Mesenchymal stem cell (in vitro differentiated cells and primary cell): ENCODE measurements around the gene TMEFF2.
A peak's percentile ranks its signal among the peaks of the same experiment; 100 is the strongest.

Experiments
- DNase-seq: peaks from one replicate; pipeline ENCODE4 v3.0.0-alpha.2; 2013
- H2AFZ ChIP-seq: one replicate; pipeline ENCODE4 v1.6.1; 2013; ENCODE audit warnings: low read depth, mild to moderate bottlenecking, control low read depth, inconsistent platforms, low read length, moderate library complexity
- H2AK5ac ChIP-seq: 2 replicates; pipeline ENCODE4 v1.6.1; 2013; ENCODE audit warnings: low read length, moderate library complexity, mild to moderate bottlenecking, inconsistent platforms; ENCODE audit not compliant: severe bottlenecking
- H2BK120ac ChIP-seq: one replicate; pipeline ENCODE4 v1.6.1; 2013; ENCODE audit warnings: low read depth, mild to moderate bottlenecking, inconsistent platforms, low read length, moderate library complexity
- H2BK12ac ChIP-seq, 2 experiments: one replicate each; pipeline ENCODE4 v1.6.1; 2013; ENCODE audit warnings: inconsistent platforms in 2 of 2, low read length in 2 of 2, mild to moderate bottlenecking in 2 of 2, moderate library complexity in 2 of 2, control low read depth in 1 of 2
- H2BK15ac ChIP-seq: one replicate; pipeline ENCODE4 v1.6.1; 2013; ENCODE audit warnings: mild to moderate bottlenecking, low read depth, inconsistent platforms; ENCODE audit not compliant: poor library complexity, severe bottlenecking
- H2BK5ac ChIP-seq: 2 replicates; pipeline ENCODE4 v1.6.1; 2013; ENCODE audit warnings: low read depth, mild to moderate bottlenecking, low read length, control low read depth, inconsistent platforms; ENCODE audit not compliant: poor library complexity, severe bottlenecking
- H3K14ac ChIP-seq, 2 experiments: one replicate each; pipeline ENCODE4 v1.6.1; 2013; ENCODE audit warnings: inconsistent platforms in 2 of 2, low read length in 2 of 2, control low read depth in 1 of 2, mild to moderate bottlenecking in 1 of 2, moderate library complexity in 1 of 2
- H3K18ac ChIP-seq, 2 experiments: one replicate each; pipeline ENCODE4 v1.6.1; 2013; ENCODE audit warnings: inconsistent platforms in 2 of 2, low read length in 2 of 2, control low read depth in 1 of 2, low read depth in 1 of 2, mild to moderate bottlenecking in 1 of 2
- H3K23ac ChIP-seq, 2 experiments: one replicate each; pipeline ENCODE4 v1.6.1; 2013; ENCODE audit warnings: inconsistent platforms in 2 of 2, low read length in 2 of 2, mild to moderate bottlenecking in 2 of 2, moderate library complexity in 2 of 2, control low read depth in 1 of 2
- H3K27ac ChIP-seq: 2 replicates; pipeline ENCODE4 v1.5.1; 2013; ENCODE audit warnings: mild to moderate bottlenecking, moderate library complexity, low read length, control low read depth, inconsistent platforms; ENCODE audit not compliant: poor library complexity, severe bottlenecking
- H3K27me3 ChIP-seq, 2 experiments: 2 replicates each; pipeline versions ENCODE4 v1.6.1 to v1.7.0; 2013; ENCODE audit warnings: low read length in 2 of 2, mild to moderate bottlenecking in 2 of 2, moderate library complexity in 2 of 2, control low read depth in 1 of 2, inconsistent platforms in 1 of 2; ENCODE audit not compliant: control insufficient read depth in 1 of 2, insufficient read depth in 1 of 2
- H3K36me3 ChIP-seq, 2 experiments: 2 replicates each; pipeline versions ENCODE4 v1.6.1 to v1.7.0; 2013; ENCODE audit warnings: low read length in 2 of 2, control low read depth in 1 of 2, inconsistent platforms in 1 of 2, low read depth in 1 of 2, mild to moderate bottlenecking in 1 of 2; ENCODE audit not compliant: insufficient read depth in 2 of 2, control insufficient read depth in 1 of 2
- H3K4ac ChIP-seq, 2 experiments: one replicate each; pipeline ENCODE4 v1.6.1; 2013; ENCODE audit warnings: inconsistent platforms in 2 of 2, low read length in 2 of 2, mild to moderate bottlenecking in 2 of 2, moderate library complexity in 2 of 2, control low read depth in 1 of 2, low read depth in 1 of 2
- H3K4me1 ChIP-seq: 2 replicates; pipeline ENCODE4 v1.6.1; 2013; ENCODE audit warnings: low read depth, low read length, control low read depth; ENCODE audit not compliant: control insufficient read depth, insufficient read depth
- H3K4me2 ChIP-seq: 2 replicates; pipeline ENCODE4 v1.6.1; 2013; ENCODE audit warnings: low read length, mild to moderate bottlenecking, inconsistent platforms; ENCODE audit not compliant: poor library complexity, severe bottlenecking
- H3K4me3 ChIP-seq, 2 experiments: 2 replicates each; pipeline versions ENCODE4 v1.5.1 to v1.7.0; 2013; ENCODE audit warnings: low read length in 2 of 2, mild to moderate bottlenecking in 2 of 2, control low read depth in 1 of 2, low read depth in 1 of 2; ENCODE audit not compliant: insufficient read depth in 1 of 2
- H3K79me1 ChIP-seq: replicated peaks from 2 replicates; pipeline ENCODE4 v1.6.1; 2013; ENCODE audit warnings: mild to moderate bottlenecking, control low read depth, low read length, inconsistent platforms; ENCODE audit not compliant: poor library complexity, severe bottlenecking
- H3K9ac ChIP-seq: 2 replicates; pipeline ENCODE4 v1.7.0; 2013; ENCODE audit warnings: mild to moderate bottlenecking, low read length, moderate library complexity
- H3K9me3 ChIP-seq: 2 replicates; pipeline ENCODE4 v1.7.0; 2013; ENCODE audit warnings: mild to moderate bottlenecking, low read length; ENCODE audit not compliant: control insufficient read depth
- H4K8ac ChIP-seq: one replicate; pipeline ENCODE4 v1.6.1; 2013; ENCODE audit warnings: inconsistent platforms, mild to moderate bottlenecking, low read length, moderate library complexity
- H4K91ac ChIP-seq: one replicate; pipeline ENCODE4 v1.6.1; 2013; ENCODE audit warnings: mild to moderate bottlenecking, low read length, inconsistent platforms
- WGBS: methylation state at CpG from one replicate; pipeline ENCODE4 v1.1.7; 2013; ENCODE audit warnings: mixed read lengths; 5-methylcytosine and 5-hydroxymethylcytosine counted together

The TMEFF2 gene

GRCh38 chr2:191930205-191930604 lies 264.5 kb downstream of the TMEFF2 start:
- Histone ChIP-seq H3K9ac (no peak overlapping the region), H3K14ac (no peak overlapping the region)

DNA sequence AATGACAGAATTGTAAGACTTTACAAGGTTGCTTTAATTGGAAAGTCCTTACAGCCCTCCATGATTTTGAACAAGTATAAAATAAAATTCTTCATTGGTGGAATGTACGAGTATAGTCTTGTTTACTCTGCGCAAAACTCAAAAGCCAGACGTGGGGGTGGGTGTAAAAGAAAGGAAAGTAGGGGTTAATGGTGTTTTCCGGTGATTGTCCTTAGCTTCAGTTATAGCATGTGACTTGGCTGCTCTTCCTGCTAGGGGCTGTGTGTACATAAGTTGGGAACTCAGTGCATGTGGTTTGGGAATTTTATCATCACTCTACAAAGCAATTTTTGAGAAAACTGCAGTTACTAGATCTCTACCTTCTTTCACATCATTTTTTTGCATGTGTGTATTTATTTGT lies 265.4 kb downstream of the TMEFF2 start:
- no peak overlapping the region for H3K23ac ChIP-seq
- H2BK120ac ChIP-seq: no peak overlapping the region
- H3K4me2 ChIP-seq: no peak overlapping the region
- DNase-seq: no peak
- no peaks in the 10 kb centered on the region for H3K36me3 ChIP-seq
- 82% methylated on average over 3 of the region's 4 CpGs for WGBS
- H4K8ac ChIP-seq: no peak overlapping the region
- no peak overlapping the region for H2BK15ac ChIP-seq
- no peak overlapping the region for H2AFZ ChIP-seq
- no peak overlapping the region for H3K14ac ChIP-seq
- H2BK5ac ChIP-seq: no peak overlapping the region
- H3K4me3 ChIP-seq: no peak overlapping the region
- no peak overlapping the region for H3K4ac ChIP-seq
- H3K9me3 ChIP-seq: no peaks in the 10 kb centered on the region
- H3K4me1 ChIP-seq: peaks cover 6% of the 10 kb centered on the region
- no peaks in the 10 kb centered on the region for H3K79me1 ChIP-seq
- H3K9ac ChIP-seq: no peak overlapping the region
- no peaks in the 10 kb centered on the region for H3K27me3 ChIP-seq
- H3K27ac ChIP-seq: no peak overlapping the region
- no peak overlapping the region for H2BK12ac ChIP-seq
- no peak overlapping the region for H3K18ac ChIP-seq
- no peak overlapping the region for H2AK5ac ChIP-seq
- H4K91ac ChIP-seq: no peak overlapping the region

More at GRCh38 chr2:191930205-191930604, 264.5 kb downstream of the TMEFF2 start:
- no peak overlapping the region for H2BK12ac ChIP-seq
- no peaks in the 10 kb centered on the region for H3K9me3 ChIP-seq
- no peak overlapping the region for H3K18ac ChIP-seq
- H2BK5ac ChIP-seq: no peak overlapping the region
- H3K23ac ChIP-seq: no peak overlapping the region
- no peak overlapping the region for H3K4me2 ChIP-seq
- DNase-seq: no peak
- WGBS: 90% methylated on average over 2 of the region's 3 CpGs
- peaks cover 5% of the 10 kb centered on the region for H3K4me1 ChIP-seq
- no peak overlapping the region for H3K4me3 ChIP-seq
- no peak overlapping the region for H2AK5ac ChIP-seq
- H2AFZ ChIP-seq: no peak overlapping the region
- H2BK15ac ChIP-seq: no peak overlapping the region
- H4K91ac ChIP-seq: no peak overlapping the region
- no peaks in the 10 kb centered on the region for H3K79me1 ChIP-seq
- no peaks in the 10 kb centered on the region for H3K36me3 ChIP-seq
- H3K27ac ChIP-seq: no peak overlapping the region
- no peaks in the 10 kb centered on the region for H3K27me3 ChIP-seq
- H2BK120ac ChIP-seq: no peak overlapping the region
- H3K4ac ChIP-seq: no peak overlapping the region
- no peak overlapping the region for H4K8ac ChIP-seq

- Histone ChIP-seq H2BK5ac (peak overlapping the region; percentile 24), H3K9ac (no peak overlapping the region), H3K4me3 (peak overlapping the region in 1 of 2 experiments; percentile 0), H3K4me2 (peak overlapping the region; percentile 37), H4K8ac (no peak overlapping the region), H2AK5ac (no peak overlapping the region), H2BK12ac (no peak overlapping the region), H3K9me3 (no peaks in the 10 kb centered on the region), H2BK120ac (no peak overlapping the region), H3K14ac (no peak overlapping the region), H3K23ac (no peak overlapping the region), H3K4ac (no peak overlapping the region), H3K27ac (peak overlapping the region; percentile 93), H3K79me1 (no peaks in the 10 kb centered on the region), H2BK15ac (no peak overlapping the region), H2AFZ (no peak overlapping the region), H3K27me3 (no peaks in the 10 kb centered on the region), H3K18ac (no peak overlapping the region), H4K91ac (no peak overlapping the region), H3K4me1 (peaks cover 4% of the 10 kb centered on the region), H3K36me3 (no peaks in the 10 kb centered on the region)
- 57% methylated on average over 1 of the region's 3 CpGs for whole genome bisulfite sequencing
- peak; percentile 82 for DNase-seq
These were observed 266.7 kb downstream of the TMEFF2 start for GRCh38 chr2:191927991-191928390.

GRCh38 chr2:191927319-191927867 lies 267.3 kb downstream of the TMEFF2 start:
- Histone ChIP-seq H2AK5ac (no peak overlapping the region), H4K91ac (no peak overlapping the region), H3K4me3 (peak overlapping the region in 1 of 2 experiments; percentile 0), H3K9ac (no peak overlapping the region), H2AFZ (no peak overlapping the region), H2BK5ac (no peak overlapping the region), H2BK120ac (no peak overlapping the region), H3K4me1 (peaks cover 4% of the 10 kb centered on the region), H2BK12ac (no peak overlapping the region), H4K8ac (no peak overlapping the region), H3K27ac (peak overlapping the region; percentile 93), H3K18ac (no peak overlapping the region), H3K36me3 (no peaks in the 10 kb centered on the region), H3K79me1 (no peaks in the 10 kb centered on the region), H3K4me2 (no peak overlapping the region), H3K27me3 (no peaks in the 10 kb centered on the region), H2BK15ac (no peak overlapping the region), H3K14ac (no peak overlapping the region), H3K9me3 (no peaks in the 10 kb centered on the region), H3K4ac (no peak overlapping the region), H3K23ac (no peak overlapping the region)
- DNase-seq: peak; percentile 83
- 30% methylated on average over 4 of the region's 4 CpGs for whole genome bisulfite sequencing
